Measurements from ENCODE around the gene PCBP3. TPM values are rescaled to one million over a fixed set of nuclear protein-coding genes. Genes with fewer than 3 reads are reported as not detected.

PCBP3 gene
- total RNA-seq, 1 donor from 2014 or later: 2.5 TPM

DNA sequence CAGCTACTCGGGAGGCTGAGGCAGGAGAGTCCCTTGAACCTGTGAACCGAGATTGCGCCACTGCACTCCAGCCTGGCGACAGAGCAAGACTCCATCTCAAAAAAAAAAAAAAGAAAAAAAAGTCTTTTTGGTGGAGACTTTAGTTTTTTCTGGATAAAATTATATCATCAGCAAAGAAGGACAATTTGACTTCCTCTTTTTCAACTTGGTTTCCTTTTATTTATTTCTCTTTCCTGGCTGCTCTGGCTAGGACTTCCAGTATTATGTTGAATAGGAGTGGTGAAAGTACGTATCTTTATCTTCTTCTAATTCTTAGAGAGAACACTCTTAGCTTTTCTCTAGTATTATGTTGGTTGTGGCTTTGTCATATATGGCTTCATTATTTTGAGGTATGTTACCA lies 130.8 kb downstream of the PCBP3 start:
- Mint-ChIP-seq H3K4me1 (ENCODE audit: unreplicated experiment) (peaks cover 7% of the 10 kb centered on the region), H3K27me3 (ENCODE audit: unreplicated experiment) (no peaks in the 10 kb centered on the region), H3K4me3 (ENCODE audit: unreplicated experiment) (no peak overlapping the region), H3K9me3 (ENCODE audit: unreplicated experiment) (peaks cover 4% of the 10 kb centered on the region), H3K36me3 (ENCODE audit: low read depth, unreplicated experiment) (peaks cover 5% of the 10 kb centered on the region), H3K27ac (ENCODE audit: unreplicated experiment) (no peak overlapping the region)
- TF ChIP-seq, protein P1, sequence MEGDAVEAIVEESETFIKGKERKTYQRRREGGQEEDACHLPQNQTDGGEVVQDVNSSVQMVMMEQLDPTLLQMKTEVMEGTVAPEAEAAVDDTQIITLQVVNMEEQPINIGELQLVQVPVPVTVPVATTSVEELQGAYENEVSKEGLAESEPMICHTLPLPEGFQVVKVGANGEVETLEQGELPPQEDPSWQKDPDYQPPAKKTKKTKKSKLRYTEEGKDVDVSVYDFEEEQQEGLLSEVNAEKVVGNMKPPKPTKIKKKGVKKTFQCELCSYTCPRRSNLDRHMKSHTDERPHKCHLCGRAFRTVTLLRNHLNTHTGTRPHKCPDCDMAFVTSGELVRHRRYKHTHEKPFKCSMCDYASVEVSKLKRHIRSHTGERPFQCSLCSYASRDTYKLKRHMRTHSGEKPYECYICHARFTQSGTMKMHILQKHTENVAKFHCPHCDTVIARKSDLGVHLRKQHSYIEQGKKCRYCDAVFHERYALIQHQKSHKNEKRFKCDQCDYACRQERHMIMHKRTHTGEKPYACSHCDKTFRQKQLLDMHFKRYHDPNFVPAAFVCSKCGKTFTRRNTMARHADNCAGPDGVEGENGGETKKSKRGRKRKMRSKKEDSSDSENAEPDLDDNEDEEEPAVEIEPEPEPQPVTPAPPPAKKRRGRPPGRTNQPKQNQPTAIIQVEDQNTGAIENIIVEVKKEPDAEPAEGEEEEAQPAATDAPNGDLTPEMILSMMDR (IDR thresholded peaks at IDR 0.05; ENCODE audit: unreplicated experiment): no peak
- no peak for DNase-seq (ENCODE audit: low spot score)

- Mint-ChIP-seq H3K4me3 (ENCODE audit: unreplicated experiment) (no peak overlapping the region), H3K27ac (ENCODE audit: unreplicated experiment) (no peak overlapping the region), H3K4me1 (ENCODE audit: unreplicated experiment) (peaks cover 7% of the 10 kb centered on the region), H3K9me3 (ENCODE audit: unreplicated experiment) (peaks cover 4% of the 10 kb centered on the region), H3K36me3 (ENCODE audit: low read depth, unreplicated experiment) (peaks cover 5% of the 10 kb centered on the region), H3K27me3 (ENCODE audit: unreplicated experiment) (peaks cover 2% of the 10 kb centered on the region)
- no peak for DNase-seq (ENCODE audit: low spot score)
- TF ChIP-seq, protein P1 (IDR thresholded peaks at IDR 0.05; ENCODE audit: unreplicated experiment): no peak
Measured at GRCh38 chr21:45776971-45777370, 133.4 kb downstream of the PCBP3 start.

- Mint-ChIP-seq H3K4me1 (ENCODE audit: unreplicated experiment) (peaks cover 7% of the 10 kb centered on the region), H3K36me3 (ENCODE audit: low read depth, unreplicated experiment) (peaks cover 5% of the 10 kb centered on the region), H3K27me3 (ENCODE audit: unreplicated experiment) (peaks cover 2% of the 10 kb centered on the region), H3K4me3 (ENCODE audit: unreplicated experiment) (no peak overlapping the region), H3K9me3 (ENCODE audit: unreplicated experiment) (peaks cover 4% of the 10 kb centered on the region), H3K27ac (ENCODE audit: unreplicated experiment) (no peak overlapping the region)
- DNase-seq (ENCODE audit: low spot score): no peak
- TF ChIP-seq, protein P1 (IDR thresholded peaks at IDR 0.05; ENCODE audit: unreplicated experiment): no peak
Measured at GRCh38 chr21:45778686-45779085, 135.2 kb downstream of the PCBP3 start.

- no peak for DNase-seq (ENCODE audit: low spot score)
- peaks cover 4% of the 10 kb centered on the region for H3K9me3 Mint-ChIP-seq (ENCODE audit: unreplicated experiment)
- H3K4me1 Mint-ChIP-seq (ENCODE audit: unreplicated experiment): peaks cover 7% of the 10 kb centered on the region
- TF ChIP-seq, protein P1 (IDR thresholded peaks at IDR 0.05; ENCODE audit: unreplicated experiment): no peak
- H3K27ac Mint-ChIP-seq (ENCODE audit: unreplicated experiment): no peak overlapping the region
- H3K36me3 Mint-ChIP-seq (ENCODE audit: low read depth, unreplicated experiment): peaks cover 5% of the 10 kb centered on the region
- H3K27me3 Mint-ChIP-seq (ENCODE audit: unreplicated experiment): peaks cover 2% of the 10 kb centered on the region
- H3K4me3 Mint-ChIP-seq (ENCODE audit: unreplicated experiment): no peak overlapping the region
Measured at GRCh38 chr21:45779226-45779625, 135.7 kb downstream of the PCBP3 start.

- H3K27me3 Mint-ChIP-seq (ENCODE audit: unreplicated experiment): peaks cover 2% of the 10 kb centered on the region
Measured at GRCh38 chr21:45780647-45781046, 137.1 kb downstream of the PCBP3 start.

More at GRCh38 chr21:45780647-45781046, 137.1 kb downstream of the PCBP3 start:
- TF ChIP-seq, protein P1 (IDR thresholded peaks at IDR 0.05; ENCODE audit: unreplicated experiment): no peak
- H3K9me3 Mint-ChIP-seq (ENCODE audit: unreplicated experiment): peaks cover 4% of the 10 kb centered on the region
- DNase-seq (ENCODE audit: low spot score): no peak
- peaks cover 5% of the 10 kb centered on the region for H3K36me3 Mint-ChIP-seq (ENCODE audit: low read depth, unreplicated experiment)
- no peaks in the 10 kb centered on the region for H3K4me1 Mint-ChIP-seq (ENCODE audit: unreplicated experiment)
- no peak overlapping the region for H3K27ac Mint-ChIP-seq (ENCODE audit: unreplicated experiment)
- H3K4me3 Mint-ChIP-seq (ENCODE audit: unreplicated experiment): no peak overlapping the region
